HUES64 (cell line): ENCODE data around the gene NOSTRIN.

Experiments
- H3K27ac ChIP-seq: 2 replicates; pipeline ENCODE4 v1.7.0; 2013; ENCODE audit warnings: low read depth, low read length, inconsistent platforms
- H3K27me3 ChIP-seq: 2 replicates; pipeline ENCODE4 v1.6.1; 2013; ENCODE audit warnings: mild to moderate bottlenecking, low read length; ENCODE audit not compliant: insufficient read depth
- H3K36me3 ChIP-seq: 2 replicates; pipeline ENCODE4 v1.6.1; 2013; ENCODE audit warnings: mild to moderate bottlenecking, low read length; ENCODE audit not compliant: insufficient read depth
- H3K4me1 ChIP-seq: 2 replicates; pipeline ENCODE4 v1.6.1; 2013; ENCODE audit warnings: mild to moderate bottlenecking, low read length, moderate library complexity; ENCODE audit not compliant: insufficient read depth
- H3K4me3 ChIP-seq: 2 replicates; pipeline ENCODE4 v1.5.1; 2013; ENCODE audit warnings: mild to moderate bottlenecking, low read length, moderate library complexity
- H3K9ac ChIP-seq: 2 replicates; pipeline ENCODE4 v1.6.1; 2013; ENCODE audit warnings: mild to moderate bottlenecking, low read depth, low read length
- H3K9me3 ChIP-seq: 2 replicates; pipeline ENCODE4 v1.6.1; 2013; ENCODE audit warnings: low read depth, low read length; ENCODE audit not compliant: insufficient read depth
- WGBS: fragments of 150-250, 120-280 bp; methylation state at CpG from one replicate; pipeline ENCODE4 v1.1.7; 2013; ENCODE audit warnings: missing lambda C conversion rate; 5-methylcytosine and 5-hydroxymethylcytosine counted together

Gene NOSTRIN

DNA sequence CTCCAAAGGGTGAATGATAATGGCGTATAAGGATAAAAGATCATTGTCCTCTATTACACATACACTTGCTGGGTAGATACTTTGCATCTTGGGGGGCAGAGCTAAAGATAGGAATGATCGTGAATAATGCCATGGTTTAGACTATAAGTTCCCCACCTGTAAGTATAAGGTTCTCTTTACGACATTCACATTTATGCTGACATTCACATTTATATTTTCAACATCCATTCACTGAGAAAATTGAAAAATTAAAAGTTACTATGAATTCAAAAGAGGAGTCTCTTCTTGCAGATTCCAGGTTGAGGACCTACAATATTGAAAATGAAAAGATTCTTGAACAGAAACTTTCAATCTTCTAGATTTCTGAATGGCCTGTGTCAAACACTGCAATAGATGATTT is 89.9 kb downstream of the NOSTRIN start:
- H3K9ac ChIP-seq, result no peak overlapping the region
- H3K27me3 ChIP-seq, result peaks cover 12% of the 10 kb centered on the region; the same call in 1 of the 2 replicates
- H3K4me1 ChIP-seq, result peaks cover 6% of the 10 kb centered on the region; the same call in 1 of the 2 replicates
- H3K4me3 ChIP-seq, result no peak overlapping the region
- H3K36me3 ChIP-seq, result peaks cover 11% of the 10 kb centered on the region
- WGBS, result no CpG with 5 or more reads among the region's 3 CpGs
- H3K27ac ChIP-seq, result no peak overlapping the region
- H3K9me3 ChIP-seq, result no peaks in the 10 kb centered on the region

- Histone ChIP-seq H3K4me3 (no peak overlapping the region), H3K9ac (no peak overlapping the region), H3K4me1 (peaks cover 5% of the 10 kb centered on the region; the same call in 1 of the 2 replicates), H3K36me3 (no peaks in the 10 kb centered on the region), H3K27ac (no peak overlapping the region), H3K9me3 (no peaks in the 10 kb centered on the region), H3K27me3 (peaks cover 12% of the 10 kb centered on the region; the same call in 1 of the 2 replicates)
- WGBS, result 100% methylated on average over 1 of the region's 1 CpG
Measured at GRCh38 chr2:168894101-168894500, 91.7 kb downstream of the NOSTRIN start.

- no peak overlapping the region for H3K9ac ChIP-seq
Measured at GRCh38 chr2:168894720-168895119, 92.3 kb downstream of the NOSTRIN start.

DNA sequence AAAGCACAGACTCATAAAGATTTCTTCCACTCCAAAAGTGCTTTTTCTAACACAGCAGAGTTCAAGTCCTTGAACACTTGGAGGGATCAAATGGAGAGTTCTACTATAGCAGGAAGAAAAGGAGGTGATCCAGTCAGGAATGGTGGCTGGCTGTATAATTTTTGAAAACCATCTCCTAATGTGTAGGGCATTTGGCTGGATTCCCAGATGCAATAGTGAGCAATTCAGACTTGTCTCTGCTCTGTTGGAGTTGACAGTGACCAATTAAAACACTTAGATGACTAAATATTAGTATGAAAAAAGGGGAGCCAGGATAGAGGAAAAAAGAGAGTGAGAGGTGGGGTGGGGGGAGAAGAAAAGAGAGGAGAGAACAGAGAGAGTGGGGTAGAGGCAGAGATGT is 93.3 kb downstream of the NOSTRIN start:
- Histone ChIP-seq H3K4me1 (0 out of 2 replicates have a peak, but pooled peaks cover under 1% of the 10 kb centered on the region), H3K9ac (no peak overlapping the region), H3K27me3 (peaks cover 10% of the 10 kb centered on the region; the same call in 1 of the 2 replicates), H3K9me3 (no peaks in the 10 kb centered on the region), H3K4me3 (no peak overlapping the region), H3K36me3 (no peaks in the 10 kb centered on the region), H3K27ac (no peak overlapping the region)

More at GRCh38 chr2:168894720-168895119, 92.3 kb downstream of the NOSTRIN start:
- no peaks in the 10 kb centered on the region for H3K9me3 ChIP-seq
- no peak overlapping the region for H3K4me3 ChIP-seq
- H3K36me3 ChIP-seq, result no peaks in the 10 kb centered on the region
- H3K27me3 ChIP-seq, result peaks cover 12% of the 10 kb centered on the region; the same call in 1 of the 2 replicates
- 0 out of 2 replicates have a peak, but pooled peaks cover 2% of the 10 kb centered on the region for H3K4me1 ChIP-seq
- H3K27ac ChIP-seq, result no peak overlapping the region

DNA sequence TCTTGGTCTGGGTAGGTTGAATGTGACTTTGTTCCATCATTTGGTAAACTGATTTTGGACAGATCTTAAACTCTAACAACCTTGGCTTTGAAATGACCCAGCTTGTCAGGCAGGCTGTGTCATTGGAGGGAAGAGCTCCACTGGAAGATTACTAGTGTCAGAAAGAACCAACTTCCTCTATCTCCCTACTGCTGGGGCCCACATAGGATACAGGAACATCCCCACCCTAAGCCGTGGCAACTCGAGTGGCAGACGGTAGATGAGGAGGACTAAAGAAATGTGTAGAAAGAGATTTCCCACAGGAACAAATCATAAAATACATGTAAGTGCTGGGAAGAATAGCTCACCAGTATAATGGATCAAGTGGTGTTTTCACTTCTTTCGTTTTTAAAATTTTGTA is 94.3 kb downstream of the NOSTRIN start:
- Histone ChIP-seq H3K27ac (no peak overlapping the region), H3K4me1 (no peaks in the 10 kb centered on the region), H3K9me3 (no peaks in the 10 kb centered on the region), H3K4me3 (no peak overlapping the region), H3K9ac (no peak overlapping the region), H3K27me3 (peaks cover 3% of the 10 kb centered on the region; the same call in 1 of the 2 replicates), H3K36me3 (no peaks in the 10 kb centered on the region)
- WGBS, result no CpG with 5 or more reads among the region's 4 CpGs

GRCh38 chr2:168897449-168897848 is 95.0 kb downstream of the NOSTRIN start:
- WGBS, result no CpG with 5 or more reads among the region's 1 CpG
- H3K4me1 ChIP-seq, result no peaks in the 10 kb centered on the region
- H3K27ac ChIP-seq, result no peak overlapping the region
- no peaks in the 10 kb centered on the region for H3K36me3 ChIP-seq
- no peak overlapping the region for H3K4me3 ChIP-seq
- H3K27me3 ChIP-seq, result no peaks in the 10 kb centered on the region
- no peaks in the 10 kb centered on the region for H3K9me3 ChIP-seq
- no peak overlapping the region for H3K9ac ChIP-seq

- H3K4me1 ChIP-seq, result no peaks in the 10 kb centered on the region
- no peak within 1 kb of the TSS for H3K27ac ChIP-seq
- H3K9me3 ChIP-seq, result no peaks in the 10 kb centered on the region
- no peaks in the 10 kb centered on the region for H3K36me3 ChIP-seq
- no peaks in the 10 kb centered on the region for H3K27me3 ChIP-seq
- 92% methylated on average over 5 of the region's 5 CpGs for WGBS
- no peak within 1 kb of the TSS for H3K9ac ChIP-seq
- H3K4me3 ChIP-seq, result no peak within 1 kb of the TSS
Measured at GRCh38 chr2:168901003-168901402, 98.6 kb downstream of the NOSTRIN start, which contains the start of gene G6PC2. Gene G6PC2 (plus strand): TSS chr2:168901291. CDS start chr2:168901332, 41 bp downstream.

DNA sequence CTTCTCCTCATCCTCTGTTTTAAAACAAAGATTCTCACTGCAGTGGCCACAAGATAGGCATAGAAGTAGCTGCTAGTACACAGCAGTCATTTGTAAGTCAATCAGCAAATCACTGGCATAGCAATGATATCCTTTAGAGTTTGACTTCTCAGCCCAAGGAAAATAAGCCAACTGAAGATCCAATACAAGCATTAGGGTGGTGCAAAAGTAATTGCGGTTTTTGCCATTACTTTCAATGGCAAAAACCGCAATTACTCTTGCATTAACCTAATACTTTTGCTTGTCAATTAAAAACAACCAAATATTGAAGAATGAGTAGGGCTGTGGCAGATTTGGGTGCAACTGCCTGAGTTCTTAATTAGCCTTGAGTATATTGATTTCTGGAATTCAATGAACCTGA is 101.5 kb downstream of the NOSTRIN start:
- H3K27me3 ChIP-seq, result no peaks in the 10 kb centered on the region

DNA sequence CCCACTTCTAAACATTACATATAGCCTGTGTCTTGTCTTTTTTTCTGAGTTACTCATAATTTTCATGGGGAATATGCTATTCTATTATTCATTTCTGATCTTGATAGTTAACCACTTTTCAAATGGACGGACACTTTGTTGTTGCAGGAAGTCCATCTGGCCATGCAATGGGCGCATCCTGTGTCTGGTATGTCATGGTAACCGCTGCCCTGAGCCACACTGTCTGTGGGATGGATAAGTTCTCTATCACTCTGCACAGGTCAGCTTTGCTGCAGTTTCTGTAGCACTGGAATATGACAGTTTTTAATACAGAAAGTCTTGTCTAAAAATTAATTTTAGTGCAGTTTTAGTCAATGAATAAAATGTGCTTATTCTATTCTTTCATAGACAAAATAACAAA is 101.9 kb downstream of the NOSTRIN start:
- 97% methylated on average over 3 of the region's 3 CpGs for WGBS
- H3K4me3 ChIP-seq, result no peak overlapping the region
- H3K27me3 ChIP-seq, result no peaks in the 10 kb centered on the region
- H3K9ac ChIP-seq, result no peak overlapping the region
- no peaks in the 10 kb centered on the region for H3K9me3 ChIP-seq
- H3K27ac ChIP-seq, result no peak overlapping the region
- H3K36me3 ChIP-seq, result no peaks in the 10 kb centered on the region
- H3K4me1 ChIP-seq, result peaks cover 23% of the 10 kb centered on the region

More for the DNA sequence above, 101.5 kb downstream of the NOSTRIN start:
- Histone ChIP-seq H3K27ac (no peak overlapping the region), H3K4me3 (no peak overlapping the region), H3K36me3 (no peaks in the 10 kb centered on the region), H3K9me3 (no peaks in the 10 kb centered on the region), H3K9ac (no peak overlapping the region), H3K4me1 (peaks cover 23% of the 10 kb centered on the region)
- 100% methylated on average over 2 of the region's 2 CpGs for WGBS

GRCh38 chr2:168907940-168908662 is 105.7 kb downstream of the NOSTRIN start:
- Histone ChIP-seq H3K9ac (no peak overlapping the region), H3K36me3 (no peaks in the 10 kb centered on the region), H3K4me1 (peaks cover 48% of the 10 kb centered on the region), H3K4me3 (no peak overlapping the region), H3K9me3 (no peaks in the 10 kb centered on the region), H3K27ac (peak overlapping the region; percentile 71; the same call in 1 of the 2 replicates), H3K27me3 (peaks cover 7% of the 10 kb centered on the region; the same call in 1 of the 2 replicates)
- WGBS, result 42% methylated on average over 6 of the region's 8 CpGs

DNA sequence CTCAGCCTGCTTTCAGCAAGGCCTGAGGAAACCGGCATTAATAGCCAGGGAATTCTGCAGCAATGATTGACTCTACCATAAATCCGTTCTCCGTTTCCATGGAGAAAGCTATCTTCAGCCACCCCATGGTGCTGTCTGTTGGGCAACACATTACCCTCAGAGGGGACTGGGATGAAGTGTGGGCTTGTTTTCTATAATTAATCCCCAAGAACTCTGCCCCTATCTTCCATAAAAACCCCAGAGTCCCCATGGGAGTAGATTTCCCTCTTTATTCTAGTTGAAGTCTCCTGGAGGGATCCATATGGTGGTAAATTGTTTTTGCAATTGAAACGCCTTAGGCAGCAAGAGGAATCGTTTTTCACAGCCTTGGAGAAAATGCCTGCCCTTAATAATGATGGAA is 107.9 kb downstream of the NOSTRIN start:
- H3K9me3 ChIP-seq, result 0 out of 2 replicates have a peak, but pooled peaks cover under 1% of the 10 kb centered on the region
- peaks cover 59% of the 10 kb centered on the region for H3K4me1 ChIP-seq
- H3K4me3 ChIP-seq, result no peak overlapping the region
- H3K27me3 ChIP-seq, result peaks cover 7% of the 10 kb centered on the region; the same call in 1 of the 2 replicates
- no peak overlapping the region for H3K27ac ChIP-seq
- no peaks in the 10 kb centered on the region for H3K36me3 ChIP-seq
- no peak overlapping the region for H3K9ac ChIP-seq
- WGBS, result 61% methylated on average over 5 of the region's 5 CpGs
